ENCODE measurements around the gene PPP6R1.

- TF ChIP-seq ZFX (CRISPR knock-in tag; IDR thresholded peaks at IDR 0.05; ENCODE audit: low read depth) (no peak), ZNF512 (CRISPR knock-in tag; IDR thresholded peaks at IDR 0.05) (no peak), SUZ12 (IDR thresholded peaks at IDR 0.05; ENCODE audit: low read depth, low read length) (no peak), BHLHE40 (IDR thresholded peaks at IDR 0.05; ENCODE audit: low read length) (no peak), SP1 (IDR thresholded peaks at IDR 0.05) (no peak), SP1 (CRISPR knock-in tag; IDR thresholded peaks at IDR 0.05) (no peak), SIX1 (CRISPR knock-in tag; IDR thresholded peaks at IDR 0.05; ENCODE audit: borderline replicate concordance) (no peak), USF2 (IDR thresholded peaks at IDR 0.05; ENCODE audit: low read depth, low read length) (no peak), USF2 (CRISPR knock-in tag; IDR thresholded peaks at IDR 0.05; ENCODE audit: borderline replicate concordance) (no peak), MAX (IDR thresholded peaks at IDR 0.05) (peak; percentile 25; the same call in 1 of the 2 replicates), PREB (CRISPR knock-in tag; IDR thresholded peaks at IDR 0.05) (no peak), CTCF (CRISPR knock-in tag; IDR thresholded peaks at IDR 0.05) (no peak), PHB2 (IDR thresholded peaks at IDR 0.05; ENCODE audit: partially characterized antibody) (no peak)
These were observed 29.0 kb downstream of the PPP6R1 start for GRCh38 chr19:55229789-55230182.
